ENCODE measurements around the gene PTPRR.

GRCh38 chr12:70635755-70636154 is 284.8 kb downstream of the PTPRR start:
- no peak for TF ChIP-seq CTCF (IDR thresholded peaks at IDR 0.05; ENCODE audit: insufficient read depth, low read depth, low read length)
- TF ChIP-seq EZH2 (IDR thresholded peaks at IDR 0.05; ENCODE audit: insufficient read depth, low read length), result no peak
